ENCODE data around the gene NEURL3. TPM values are rescaled to one million over a fixed set of nuclear protein-coding genes. Genes with fewer than 3 reads are reported as not detected.

NEURL3 gene
- polyA plus RNA-seq, 1 experiment = not detected

DNA sequence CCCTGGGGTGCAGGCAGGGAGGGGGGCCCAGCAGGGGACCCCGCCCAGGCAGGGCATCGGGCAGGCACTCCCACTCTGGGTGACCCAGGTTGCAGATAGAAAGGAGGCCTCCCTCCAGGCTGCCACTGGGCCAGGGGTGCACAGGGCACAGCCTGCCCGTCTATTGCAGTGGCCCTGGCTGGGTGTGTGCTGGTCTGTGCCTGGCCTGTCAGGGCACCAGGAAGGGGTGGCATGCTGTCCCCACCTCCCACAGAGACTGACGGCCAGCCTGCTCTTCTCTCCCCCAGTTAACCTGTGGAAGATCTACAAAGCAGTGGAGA is 44.3 kb upstream of the NEURL3 start:
- no peak overlapping the region for H3K4me3 ChIP-seq (ENCODE audit: low read depth, low read length)
- POLR2A ChIA-PET = no interaction called here
- no peak for DNase-seq (ENCODE audit: low read depth, low spot score)
- no peaks in the 10 kb centered on the region for H3K27me3 ChIP-seq (ENCODE audit: control insufficient read depth, insufficient read depth, low read length)
- H3K9me3 ChIP-seq (ENCODE audit: control insufficient read depth, insufficient read depth, low read length) = no peaks in the 10 kb centered on the region
- CTCF ChIA-PET = interaction anchor here (1.2 kb wide), 1 partner anchor 16 kb away, joined by 4 read pairs; no protein-coding TSS in a partner anchor
- TF ChIP-seq, protein P1, sequence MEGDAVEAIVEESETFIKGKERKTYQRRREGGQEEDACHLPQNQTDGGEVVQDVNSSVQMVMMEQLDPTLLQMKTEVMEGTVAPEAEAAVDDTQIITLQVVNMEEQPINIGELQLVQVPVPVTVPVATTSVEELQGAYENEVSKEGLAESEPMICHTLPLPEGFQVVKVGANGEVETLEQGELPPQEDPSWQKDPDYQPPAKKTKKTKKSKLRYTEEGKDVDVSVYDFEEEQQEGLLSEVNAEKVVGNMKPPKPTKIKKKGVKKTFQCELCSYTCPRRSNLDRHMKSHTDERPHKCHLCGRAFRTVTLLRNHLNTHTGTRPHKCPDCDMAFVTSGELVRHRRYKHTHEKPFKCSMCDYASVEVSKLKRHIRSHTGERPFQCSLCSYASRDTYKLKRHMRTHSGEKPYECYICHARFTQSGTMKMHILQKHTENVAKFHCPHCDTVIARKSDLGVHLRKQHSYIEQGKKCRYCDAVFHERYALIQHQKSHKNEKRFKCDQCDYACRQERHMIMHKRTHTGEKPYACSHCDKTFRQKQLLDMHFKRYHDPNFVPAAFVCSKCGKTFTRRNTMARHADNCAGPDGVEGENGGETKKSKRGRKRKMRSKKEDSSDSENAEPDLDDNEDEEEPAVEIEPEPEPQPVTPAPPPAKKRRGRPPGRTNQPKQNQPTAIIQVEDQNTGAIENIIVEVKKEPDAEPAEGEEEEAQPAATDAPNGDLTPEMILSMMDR (IDR thresholded peaks at IDR 0.05; ENCODE audit: low read depth, low read length) = no peak
- no peak overlapping the region for H3K27ac ChIP-seq (ENCODE audit: low read depth, low read length)

DNA sequence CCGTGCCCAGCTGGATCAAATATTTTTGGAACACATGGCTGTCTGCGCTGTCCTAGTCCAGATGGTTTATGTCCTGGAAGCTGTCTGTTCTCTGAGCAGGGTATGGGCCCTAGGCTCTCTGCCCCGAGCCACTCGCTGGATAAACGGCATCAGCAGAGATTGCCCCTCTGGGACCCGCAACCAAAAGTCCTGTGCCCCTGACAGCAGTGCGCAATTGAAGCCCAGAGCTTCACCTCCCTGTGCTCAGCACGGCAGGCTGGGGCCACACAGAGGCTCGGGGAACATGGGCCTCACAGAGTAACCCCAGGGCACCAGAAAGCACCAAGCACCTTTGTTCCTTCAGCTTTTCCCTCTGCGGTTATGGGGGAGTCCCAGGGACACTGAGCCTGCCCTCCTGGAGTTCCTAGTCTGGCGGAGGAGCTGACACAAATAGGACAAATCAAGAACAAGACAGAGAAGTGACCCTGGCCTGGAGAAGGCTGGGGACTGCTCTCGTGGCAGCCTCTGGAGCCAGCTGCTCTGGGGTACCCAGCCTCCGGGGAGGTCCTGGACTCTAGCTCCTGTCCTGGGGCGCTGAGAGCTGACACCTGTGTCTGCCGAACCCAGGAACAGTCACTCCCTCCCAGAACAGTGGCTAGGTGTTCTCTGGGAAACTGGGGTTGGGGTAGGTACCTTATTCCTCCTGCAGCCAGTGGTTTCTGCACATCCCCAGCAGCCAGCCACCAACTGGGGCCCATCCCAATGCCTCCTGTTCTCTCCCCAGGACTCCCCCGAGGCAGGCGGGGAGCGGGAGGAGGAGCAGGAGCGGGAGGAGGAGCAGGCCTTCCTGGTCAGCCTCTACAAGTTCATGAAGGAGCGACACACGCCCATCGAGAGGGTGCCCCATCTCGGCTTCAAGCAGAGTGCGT is 43.7 kb upstream of the NEURL3 start:
- ChIA-PET CTCF (interaction anchor here (0.7 to 1.2 kb wide), 3 partner anchors 15 to 38 kb away, joined by 3 to 5 read pairs (median 3); no protein-coding TSS in a partner anchor), POLR2A (interaction anchor here (1.0 kb wide), 1 partner anchor 17 kb away, joined by 3 read pairs; no protein-coding TSS in a partner anchor)
- H3K27ac ChIP-seq (ENCODE audit: low read depth, low read length) = no peak overlapping the region
- no peaks in the 10 kb centered on the region for H3K27me3 ChIP-seq (ENCODE audit: control insufficient read depth, insufficient read depth, low read length)
- TF ChIP-seq, protein P1 (IDR thresholded peaks at IDR 0.05; ENCODE audit: low read depth, low read length) = no peak
- H3K4me3 ChIP-seq (ENCODE audit: low read depth, low read length) = no peak overlapping the region
- DNase-seq (ENCODE audit: low read depth, low spot score) = no peak
- H3K9me3 ChIP-seq (ENCODE audit: control insufficient read depth, insufficient read depth, low read length) = no peaks in the 10 kb centered on the region

DNA sequence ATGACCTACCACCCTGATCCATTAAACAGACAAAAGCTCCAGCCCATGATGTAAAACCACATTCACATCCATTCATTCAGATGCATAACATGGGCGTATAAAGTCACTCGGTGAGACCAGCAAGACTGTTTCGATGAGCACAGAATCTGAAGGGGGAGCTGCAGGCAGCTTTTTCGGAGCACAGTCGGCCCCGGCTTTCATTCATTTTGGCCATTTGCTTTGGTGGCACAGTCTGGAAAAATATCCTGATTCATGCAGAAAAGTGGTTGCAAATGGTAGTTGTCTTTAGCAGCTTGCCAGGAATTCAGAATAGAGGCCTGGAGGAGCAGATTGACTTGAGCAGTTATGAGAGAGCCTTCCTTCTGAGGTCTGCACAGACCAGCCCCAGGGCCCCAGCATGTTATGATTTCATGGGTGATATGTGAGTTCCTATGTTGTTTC is 42.6 kb upstream of the NEURL3 start:
- H3K4me3 ChIP-seq (ENCODE audit: low read depth, low read length) = no peak overlapping the region
- TF ChIP-seq, protein P1 (IDR thresholded peaks at IDR 0.05; ENCODE audit: low read depth, low read length) = no peak
- DNase-seq (ENCODE audit: low read depth, low spot score) = no peak
- H3K9me3 ChIP-seq (ENCODE audit: control insufficient read depth, insufficient read depth, low read length) = no peaks in the 10 kb centered on the region
- ChIA-PET CTCF (interaction anchor here (1.0 to 1.2 kb wide), 2 partner anchors 14 to 37 kb away, joined by 3 to 5 read pairs; no protein-coding TSS in a partner anchor), POLR2A (interaction anchor here (1.0 kb wide), 1 partner anchor 16 kb away, joined by 3 read pairs; no protein-coding TSS in a partner anchor)
- H3K27ac ChIP-seq (ENCODE audit: low read depth, low read length) = no peak overlapping the region
- H3K27me3 ChIP-seq (ENCODE audit: control insufficient read depth, insufficient read depth, low read length) = no peaks in the 10 kb centered on the region

DNA sequence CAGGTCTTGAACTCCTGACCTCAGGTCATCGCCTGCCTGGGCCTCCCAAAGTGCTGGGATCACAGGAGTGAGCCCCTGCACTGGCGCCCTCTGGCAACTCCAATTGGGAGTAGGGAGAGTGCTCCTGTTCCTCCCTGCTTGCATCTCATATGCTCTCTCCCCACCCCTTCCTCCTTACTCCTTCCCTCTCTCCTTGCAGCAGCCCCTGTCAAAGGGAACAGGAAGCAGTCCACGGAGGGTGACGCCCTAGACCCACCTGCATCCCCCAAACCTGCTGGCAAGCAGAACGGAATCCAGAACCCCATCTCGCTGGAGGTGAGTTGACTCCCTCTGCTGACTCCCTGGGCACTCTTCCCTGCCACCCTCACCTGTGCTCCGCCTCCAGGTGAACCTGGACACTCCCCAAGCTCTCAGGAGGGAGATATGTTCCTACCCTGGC is 42.1 kb upstream of the NEURL3 start:
- TF ChIP-seq, protein P1 (IDR thresholded peaks at IDR 0.05; ENCODE audit: low read depth, low read length) = no peak
- Histone ChIP-seq H3K27me3 (ENCODE audit: control insufficient read depth, insufficient read depth, low read length) (no peaks in the 10 kb centered on the region), H3K4me3 (ENCODE audit: low read depth, low read length) (no peak overlapping the region), H3K9me3 (ENCODE audit: control insufficient read depth, insufficient read depth, low read length) (no peaks in the 10 kb centered on the region), H3K27ac (ENCODE audit: low read depth, low read length) (no peak overlapping the region)
- POLR2A ChIA-PET = no interaction called here
- DNase-seq (ENCODE audit: low read depth, low spot score) = no peak
- CTCF ChIA-PET = no interaction called here

DNA sequence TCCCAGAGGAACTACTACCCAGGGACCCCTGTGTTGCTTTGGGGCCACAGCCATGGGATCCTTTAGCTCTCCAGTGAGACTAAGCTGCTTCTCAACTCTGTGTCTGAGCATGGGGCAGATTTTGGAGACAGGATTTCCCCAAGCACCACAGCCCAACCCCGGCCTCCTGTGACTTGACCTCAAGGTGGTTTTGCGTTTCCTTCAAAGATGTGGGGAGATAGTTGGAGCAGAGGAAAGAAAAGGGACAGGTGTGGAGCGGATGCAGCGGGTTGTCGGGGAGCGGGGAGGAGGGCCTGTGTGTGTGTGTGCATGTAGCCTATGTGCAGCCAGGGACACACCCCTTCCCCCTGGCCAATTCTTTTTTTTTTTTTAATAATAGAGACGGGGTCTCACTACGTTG is 41.6 kb upstream of the NEURL3 start:
- Histone ChIP-seq H3K4me3 (ENCODE audit: low read depth, low read length) (no peak overlapping the region), H3K27me3 (ENCODE audit: control insufficient read depth, insufficient read depth, low read length) (no peaks in the 10 kb centered on the region), H3K9me3 (ENCODE audit: control insufficient read depth, insufficient read depth, low read length) (no peaks in the 10 kb centered on the region), H3K27ac (ENCODE audit: low read depth, low read length) (no peak overlapping the region)
- POLR2A ChIA-PET = no interaction called here
- TF ChIP-seq, protein P1 (IDR thresholded peaks at IDR 0.05; ENCODE audit: low read depth, low read length) = no peak
- CTCF ChIA-PET = interaction anchor here (0.6 kb wide), 1 partner anchor 171 kb away, joined by 4 read pairs; no protein-coding TSS in a partner anchor
- no peak for DNase-seq (ENCODE audit: low read depth, low spot score)
